Activated CD4-positive, alpha-beta T cell treated with anti-CD3 and anti-CD28 coated beads, Interleukin-2, amount 10 ng/mL, durations not matched to agents 7 days and 5 days (primary cell): ENCODE results near the gene PSMG4. TPM values are rescaled to one million over a fixed set of nuclear protein-coding genes. Genes with fewer than 3 reads are reported as not detected.

Source experiments
- CTCF ChIA-PET: fragments of 350-600 bp; sonication (Branson Sonifier 250); formaldehyde crosslinking; loops from one replicate; lab custom pipeline; 2021; ENCODE audit warnings: antibody characterized with exemption; lab: Charles Lee
- POLR2A ChIA-PET: fragments of 350-600 bp; sonication (Branson Sonifier 250); formaldehyde crosslinking; loops from one replicate; lab custom pipeline; 2021; ENCODE audit warnings: antibody characterized with exemption; lab: Charles Lee
- DNase-seq: peaks from one replicate; pipeline ENCODE4 v3.0.0-alpha.2; 2020
- H3K27ac Mint-ChIP-seq: one replicate; pipeline ENCODE4 v1.8.0; 2021; ENCODE audit warnings: mild to moderate bottlenecking, moderate library complexity, mixed read lengths
- H3K27me3 Mint-ChIP-seq: one replicate; pipeline ENCODE4 v1.8.0; 2021; ENCODE audit warnings: mixed read lengths
- H3K36me3 Mint-ChIP-seq: one replicate; pipeline ENCODE4 v1.8.0; 2021; ENCODE audit warnings: low read depth, mixed read lengths
- H3K4me1 Mint-ChIP-seq: one replicate; pipeline ENCODE4 v1.8.0; 2021; ENCODE audit warnings: mixed read lengths
- H3K4me3 Mint-ChIP-seq: one replicate; pipeline ENCODE4 v1.8.0; 2021; ENCODE audit warnings: mild to moderate bottlenecking, moderate library complexity, mixed read lengths
- H3K9me3 Mint-ChIP-seq: one replicate; pipeline ENCODE4 v1.8.0; 2021; ENCODE audit warnings: mixed read lengths
- total RNA-seq, 2 experiments: library from RNA; stranded (reverse); gene quantifications; one replicate each; pipeline ENCODE4 v1.2.3, GENCODE V29; 2021

The PSMG4 gene
- total RNA-seq, 2 experiments from 2014 or later: 21.5 to 24.7 TPM

DNA sequence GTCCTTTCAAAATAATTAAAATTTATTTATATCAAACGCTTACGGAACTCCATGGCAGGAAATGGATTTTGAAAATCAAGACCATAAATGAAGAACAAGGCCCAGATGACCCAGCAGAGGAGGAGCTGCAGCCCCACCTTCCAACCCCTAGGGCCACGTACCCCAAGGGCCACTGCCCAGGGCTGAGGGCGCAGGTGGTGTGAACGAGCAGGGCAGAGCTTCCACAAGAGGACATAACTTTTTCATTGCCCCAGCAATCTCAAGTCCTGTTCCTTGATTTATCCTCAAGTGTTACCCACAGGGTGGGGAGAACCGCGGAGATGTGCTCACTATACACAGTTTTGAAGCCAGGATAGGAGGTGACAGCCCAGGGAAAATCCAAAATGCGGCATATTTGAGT, 42.8 kb downstream of the PSMG4 start:
- POLR2A ChIA-PET: no interaction called here
- no peak overlapping the region for H3K4me3 Mint-ChIP-seq
- H3K36me3 Mint-ChIP-seq: no peaks in the 10 kb centered on the region
- no peaks in the 10 kb centered on the region for H3K4me1 Mint-ChIP-seq
- H3K9me3 Mint-ChIP-seq: peaks cover 3% of the 10 kb centered on the region
- no peak for DNase-seq
- no peak overlapping the region for H3K27ac Mint-ChIP-seq
- H3K27me3 Mint-ChIP-seq: peaks cover 3% of the 10 kb centered on the region
- CTCF ChIA-PET: no interaction called here

DNA sequence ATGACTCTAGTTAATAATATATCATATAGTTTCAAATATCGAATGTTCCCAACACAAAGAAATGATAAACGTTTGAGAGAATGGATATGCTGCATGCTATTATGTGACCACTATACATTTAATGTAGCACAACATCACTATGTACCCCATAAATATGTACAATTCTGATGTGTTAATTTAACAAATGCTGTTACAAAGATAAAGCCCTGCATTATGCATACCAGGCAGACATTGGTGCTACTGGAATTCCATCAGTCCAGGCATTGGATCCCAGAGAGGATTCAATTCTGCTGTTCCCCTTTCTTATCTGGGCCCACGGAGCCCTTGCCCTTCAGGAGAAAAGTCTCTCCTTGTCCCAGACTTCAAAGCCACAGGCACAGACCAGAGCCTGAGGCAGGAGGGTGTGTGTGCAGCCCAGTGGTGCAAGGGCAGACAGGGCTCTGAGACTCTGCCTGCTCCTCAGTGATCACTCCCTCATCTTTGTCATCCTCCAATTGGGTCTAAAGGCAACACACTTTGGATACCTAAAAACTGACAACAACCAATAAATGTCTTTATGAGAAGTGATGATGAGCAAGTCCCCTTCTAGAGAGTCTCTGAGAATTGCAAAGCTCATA, 45.2 kb downstream of the PSMG4 start:
- ChIA-PET POLR2A (no interaction called here), CTCF (no interaction called here)
- no peaks in the 10 kb centered on the region for H3K4me1 Mint-ChIP-seq
- DNase-seq: no peak
- no peak overlapping the region for H3K27ac Mint-ChIP-seq
- no peaks in the 10 kb centered on the region for H3K36me3 Mint-ChIP-seq
- H3K27me3 Mint-ChIP-seq: peaks cover 3% of the 10 kb centered on the region
- H3K4me3 Mint-ChIP-seq: no peak overlapping the region
- peaks cover 3% of the 10 kb centered on the region for H3K9me3 Mint-ChIP-seq

DNA sequence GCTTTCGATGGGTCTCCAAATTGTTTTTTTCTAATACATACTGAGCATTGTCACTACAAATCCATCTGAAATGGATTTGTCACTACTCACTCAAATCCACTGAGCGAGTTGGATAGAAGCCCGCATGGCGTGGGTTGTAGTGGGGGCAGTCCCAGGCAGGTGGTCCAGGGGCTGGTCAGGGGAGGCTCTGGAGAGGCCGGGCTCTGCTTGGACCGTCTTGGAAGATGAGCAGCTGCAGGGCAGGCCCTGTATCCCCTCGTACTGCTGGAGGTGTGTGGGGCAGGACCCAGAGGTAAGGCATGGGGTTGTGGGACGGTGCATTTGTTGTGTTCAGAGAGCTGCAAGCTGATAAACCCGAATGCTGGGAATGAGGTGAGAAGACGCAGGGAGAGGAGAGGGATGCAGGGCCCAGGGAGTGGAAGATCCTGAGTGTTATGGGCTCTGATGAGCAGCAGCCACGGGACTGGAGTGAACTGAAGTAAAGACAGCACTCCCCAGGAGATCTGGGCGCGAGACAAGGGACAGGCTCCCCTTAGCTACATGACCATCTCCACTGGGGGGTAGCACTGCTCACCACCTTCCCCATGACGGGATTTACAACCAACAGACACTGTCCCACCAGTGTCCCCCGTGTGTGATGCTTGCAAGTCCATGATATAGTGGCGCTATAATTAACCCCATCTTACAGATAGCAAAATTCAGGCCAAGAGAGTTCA, 45.9 kb downstream of the PSMG4 start:
- Mint-ChIP-seq H3K4me3 (no peak overlapping the region), H3K4me1 (no peaks in the 10 kb centered on the region), H3K36me3 (no peaks in the 10 kb centered on the region), H3K27me3 (peaks cover 3% of the 10 kb centered on the region), H3K9me3 (peaks cover 3% of the 10 kb centered on the region), H3K27ac (no peak overlapping the region)
- no peak for DNase-seq
- POLR2A ChIA-PET: no interaction called here
- CTCF ChIA-PET: interaction anchor here (0.6 kb wide), 1 partner anchor 39 kb away, joined by 3 read pairs; no protein-coding TSS in a partner anchor

DNA sequence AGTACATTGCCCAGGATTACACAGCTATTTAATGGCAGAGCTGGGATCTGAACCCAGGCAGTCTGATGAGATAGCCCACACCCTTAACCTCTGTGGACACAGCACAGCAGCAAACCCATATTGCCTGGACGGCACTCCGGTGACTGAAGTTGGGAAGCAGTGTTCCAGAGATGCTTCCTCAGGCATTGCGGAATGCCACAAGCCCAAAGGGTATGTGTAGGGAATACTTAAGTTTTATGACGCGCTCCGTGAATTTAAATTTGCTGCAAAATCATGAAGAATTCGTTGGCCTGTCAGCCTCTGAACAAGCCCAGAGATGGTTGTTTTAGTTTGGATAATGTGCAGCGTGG, 46.4 kb downstream of the PSMG4 start:
- Mint-ChIP-seq H3K27me3 (peaks cover 3% of the 10 kb centered on the region), H3K4me1 (no peaks in the 10 kb centered on the region), H3K4me3 (no peak overlapping the region), H3K27ac (no peak overlapping the region), H3K36me3 (no peaks in the 10 kb centered on the region), H3K9me3 (peaks cover 3% of the 10 kb centered on the region)
- POLR2A ChIA-PET: no interaction called here
- CTCF ChIA-PET: interaction anchor here (0.6 to 1.2 kb wide), 2 partner anchors 9 to 39 kb away, joined by 3 read pairs; no protein-coding TSS in a partner anchor
- no peak for DNase-seq

DNA sequence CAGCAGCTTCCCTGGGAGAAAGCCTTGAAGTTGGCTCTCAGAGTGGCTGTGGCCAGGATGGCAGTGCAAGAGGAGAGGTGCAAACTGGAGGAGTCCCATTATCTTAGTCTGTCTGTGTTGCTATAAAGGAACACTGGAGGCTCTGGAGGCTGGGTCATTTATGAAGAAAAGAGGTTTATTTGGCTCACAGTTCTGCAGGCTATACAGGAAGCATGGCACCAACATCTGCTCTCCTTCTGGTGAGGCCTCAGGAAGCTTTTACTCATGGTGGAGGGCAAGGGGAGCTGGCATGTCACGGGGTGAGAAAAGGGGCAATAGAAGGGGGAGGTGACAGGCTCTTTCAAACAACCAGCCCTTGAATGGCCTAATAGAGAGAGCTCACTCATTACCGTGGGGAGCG, 47.1 kb downstream of the PSMG4 start:
- no peak for DNase-seq
- no peak overlapping the region for H3K4me3 Mint-ChIP-seq
- H3K27ac Mint-ChIP-seq: no peak overlapping the region
- H3K9me3 Mint-ChIP-seq: peaks cover 3% of the 10 kb centered on the region
- H3K4me1 Mint-ChIP-seq: no peaks in the 10 kb centered on the region
- POLR2A ChIA-PET: no interaction called here
- CTCF ChIA-PET: interaction anchor here (1.2 kb wide), 1 partner anchor 10 kb away, joined by 3 read pairs; no protein-coding TSS in a partner anchor
- peaks cover 3% of the 10 kb centered on the region for H3K27me3 Mint-ChIP-seq
- no peaks in the 10 kb centered on the region for H3K36me3 Mint-ChIP-seq

DNA sequence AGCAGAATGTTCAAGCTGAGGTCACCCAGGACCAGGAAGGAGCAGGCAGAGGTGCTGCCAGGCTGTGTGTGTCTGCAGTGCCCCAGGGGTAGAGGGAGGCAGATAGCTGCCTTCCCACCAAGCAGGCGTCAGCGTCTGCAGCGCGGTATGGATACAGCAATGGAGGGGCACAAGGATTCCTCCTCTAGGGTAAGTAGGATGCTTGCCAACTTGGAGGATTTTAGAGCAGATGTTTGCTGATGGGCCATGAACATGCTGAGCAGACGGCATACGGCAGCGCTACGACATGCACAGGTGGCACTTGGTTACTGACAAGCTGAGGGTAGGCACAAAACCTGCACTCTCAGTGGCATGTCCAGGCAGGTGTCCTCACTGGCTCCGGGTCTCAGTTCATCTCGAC, 48.1 kb downstream of the PSMG4 start:
- CTCF ChIA-PET: no interaction called here
- Mint-ChIP-seq H3K9me3 (peaks cover 3% of the 10 kb centered on the region), H3K4me1 (no peaks in the 10 kb centered on the region), H3K27ac (no peak overlapping the region), H3K27me3 (peaks cover 3% of the 10 kb centered on the region), H3K4me3 (no peak overlapping the region), H3K36me3 (no peaks in the 10 kb centered on the region)
- DNase-seq: no peak
- POLR2A ChIA-PET: no interaction called here

DNA sequence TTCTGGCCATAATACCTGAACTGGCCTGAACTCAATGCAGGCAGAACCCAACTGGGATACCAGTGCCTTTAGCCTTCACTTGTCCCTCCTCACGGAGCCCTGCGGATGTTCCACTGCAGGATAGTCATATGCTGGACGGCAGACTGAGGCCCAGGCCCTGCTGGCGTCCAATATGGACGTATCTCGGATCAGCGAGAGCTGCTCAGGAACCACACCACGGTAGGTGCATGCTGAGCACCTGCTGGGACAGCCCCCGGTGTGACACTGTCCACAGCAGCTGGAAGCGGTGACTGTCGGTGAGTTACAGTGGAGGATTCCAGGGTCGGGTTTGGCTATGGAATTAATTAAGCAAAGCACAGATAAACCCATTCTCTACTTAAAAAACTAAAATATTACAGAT, 48.7 kb downstream of the PSMG4 start:
- ChIA-PET CTCF (no interaction called here), POLR2A (no interaction called here)
- Mint-ChIP-seq H3K4me3 (no peak overlapping the region), H3K27ac (no peak overlapping the region), H3K27me3 (peaks cover 3% of the 10 kb centered on the region), H3K4me1 (no peaks in the 10 kb centered on the region), H3K9me3 (peaks cover 3% of the 10 kb centered on the region), H3K36me3 (no peaks in the 10 kb centered on the region)
- no peak for DNase-seq

DNA sequence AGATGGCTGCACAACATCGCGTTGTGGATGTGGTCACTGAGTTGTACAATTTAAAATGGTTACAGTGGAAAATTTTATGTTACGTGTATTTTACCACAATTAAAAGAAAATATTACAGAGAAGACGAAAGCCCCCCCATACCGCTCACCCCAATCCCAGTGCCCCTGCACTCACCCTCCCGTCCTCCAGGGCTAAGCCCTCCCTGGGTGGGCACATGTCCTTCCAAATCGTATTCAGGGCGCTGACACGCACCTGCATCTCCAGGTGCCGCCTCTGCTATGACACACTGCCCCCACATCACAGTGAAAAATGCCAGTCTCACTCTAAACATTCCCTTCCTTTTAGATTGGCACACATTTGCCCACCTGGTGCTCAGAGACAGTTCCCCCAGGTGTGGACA, 49.4 kb downstream of the PSMG4 start:
- no peak for DNase-seq
- no peaks in the 10 kb centered on the region for H3K36me3 Mint-ChIP-seq
- H3K27me3 Mint-ChIP-seq: peaks cover 3% of the 10 kb centered on the region
- no peaks in the 10 kb centered on the region for H3K4me1 Mint-ChIP-seq
- peaks cover 3% of the 10 kb centered on the region for H3K9me3 Mint-ChIP-seq
- ChIA-PET CTCF (no interaction called here), POLR2A (no interaction called here)
- H3K27ac Mint-ChIP-seq: no peak overlapping the region
- H3K4me3 Mint-ChIP-seq: no peak overlapping the region

DNA sequence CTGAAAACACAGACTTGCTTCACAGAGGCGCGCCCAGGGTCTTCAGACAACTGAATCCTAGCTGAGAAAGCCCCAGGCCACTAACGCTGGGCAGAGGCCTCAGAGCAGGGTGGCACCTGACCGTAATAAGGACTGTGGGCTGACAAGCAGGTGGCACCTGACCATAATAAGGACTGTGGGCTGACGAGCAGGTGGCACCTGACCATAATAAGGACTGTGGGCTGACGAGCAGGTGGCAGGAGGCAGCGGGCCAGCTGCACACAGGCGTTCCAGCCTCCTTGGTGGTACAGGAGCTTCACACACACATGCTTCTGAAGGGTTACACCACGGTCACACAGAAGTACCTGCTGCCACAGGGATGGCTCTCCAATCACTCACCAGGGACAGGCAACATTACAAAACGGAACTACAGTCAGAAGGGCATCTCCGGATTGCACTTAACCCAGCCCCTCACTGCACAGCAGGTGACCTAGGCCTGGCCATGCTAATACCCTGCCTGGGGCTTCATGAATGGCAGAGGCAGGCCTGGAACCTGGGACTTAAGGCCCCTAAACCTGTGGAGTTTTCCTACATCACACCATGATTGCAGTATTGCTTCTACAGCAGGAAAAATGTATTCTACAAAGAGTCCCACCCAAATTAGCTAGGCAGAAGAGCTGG, 50.8 kb downstream of the PSMG4 start:
- Mint-ChIP-seq H3K4me1 (no peaks in the 10 kb centered on the region), H3K4me3 (no peak overlapping the region), H3K36me3 (no peaks in the 10 kb centered on the region), H3K9me3 (peaks cover 3% of the 10 kb centered on the region), H3K27me3 (no peaks in the 10 kb centered on the region), H3K27ac (no peak overlapping the region)
- CTCF ChIA-PET: no interaction called here
- POLR2A ChIA-PET: no interaction called here
- no peak for DNase-seq

DNA sequence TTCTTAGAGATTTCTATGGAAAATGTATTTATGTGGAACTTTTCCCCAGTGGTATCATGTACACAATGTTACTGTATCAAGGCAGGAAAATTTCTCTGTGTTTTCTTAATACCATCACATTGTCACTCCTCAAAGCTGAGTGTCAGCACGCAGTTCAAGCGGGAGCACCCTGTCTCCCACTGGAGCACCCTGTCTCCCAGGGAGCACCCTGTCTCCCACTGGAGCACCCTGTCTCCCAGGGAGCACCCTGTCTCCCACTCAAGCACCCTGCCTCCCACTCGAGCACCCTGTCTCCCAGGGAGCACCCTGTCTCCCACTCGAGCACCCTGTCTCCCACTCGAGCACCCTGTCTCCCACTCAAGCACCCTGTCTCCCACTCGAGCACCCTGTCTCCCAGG, 51.3 kb downstream of the PSMG4 start:
- no peaks in the 10 kb centered on the region for H3K27me3 Mint-ChIP-seq

DNA sequence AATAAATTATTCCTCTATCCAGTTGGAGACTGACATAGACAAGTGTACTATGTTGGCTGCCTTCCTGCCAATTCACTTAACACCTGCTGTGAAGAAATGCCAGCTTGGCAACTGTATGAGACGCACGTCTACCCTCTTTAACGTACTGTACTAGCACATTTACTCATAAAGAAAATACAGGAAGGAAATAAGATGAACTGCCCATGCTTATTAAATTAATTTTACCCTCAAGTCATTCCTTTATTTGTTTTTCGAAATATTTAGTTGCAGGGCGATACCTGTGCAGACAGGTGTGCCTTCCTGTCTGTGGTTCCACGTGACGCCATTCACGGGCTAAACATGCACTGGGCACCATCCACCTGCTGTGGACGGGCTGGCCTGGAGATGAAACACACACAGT, 52.0 kb downstream of the PSMG4 start:
- Mint-ChIP-seq H3K27ac (no peak overlapping the region), H3K36me3 (no peaks in the 10 kb centered on the region), H3K4me1 (no peaks in the 10 kb centered on the region), H3K4me3 (no peak overlapping the region), H3K27me3 (no peaks in the 10 kb centered on the region), H3K9me3 (peaks cover under 1% of the 10 kb centered on the region)
- no peak for DNase-seq
- ChIA-PET POLR2A (no interaction called here), CTCF (no interaction called here)

More for the DNA sequence above, 51.3 kb downstream of the PSMG4 start:
- Mint-ChIP-seq H3K27ac (no peak overlapping the region), H3K4me1 (no peaks in the 10 kb centered on the region), H3K4me3 (no peak overlapping the region), H3K9me3 (peaks cover 3% of the 10 kb centered on the region), H3K36me3 (no peaks in the 10 kb centered on the region)
- DNase-seq: no peak
- ChIA-PET POLR2A (no interaction called here), CTCF (no interaction called here)

DNA sequence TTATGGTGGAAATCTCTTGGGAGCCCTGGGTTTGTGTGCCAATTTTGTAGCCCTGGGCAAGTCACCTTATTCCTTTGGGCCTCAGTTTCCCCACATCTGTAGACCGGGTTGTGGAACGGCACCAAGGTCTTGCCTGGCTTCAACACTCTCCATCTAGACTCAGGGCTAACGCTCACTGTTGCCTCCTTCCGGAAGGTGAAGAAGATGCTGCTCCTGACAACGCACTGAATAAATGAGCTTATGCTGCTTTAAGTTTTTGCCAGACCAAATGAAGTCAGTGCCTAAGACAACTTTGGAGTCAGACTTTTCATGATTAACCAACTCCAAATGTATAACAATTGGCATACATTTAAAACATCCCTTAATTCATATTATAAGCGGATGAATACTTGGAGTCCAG, 53.1 kb downstream of the PSMG4 start:
- no peaks in the 10 kb centered on the region for H3K36me3 Mint-ChIP-seq
- no peaks in the 10 kb centered on the region for H3K4me1 Mint-ChIP-seq
- no peak overlapping the region for H3K4me3 Mint-ChIP-seq
- no peaks in the 10 kb centered on the region for H3K9me3 Mint-ChIP-seq
- CTCF ChIA-PET: no interaction called here
- no peak overlapping the region for H3K27ac Mint-ChIP-seq
- H3K27me3 Mint-ChIP-seq: no peaks in the 10 kb centered on the region
- no peak for DNase-seq
- POLR2A ChIA-PET: no interaction called here

DNA sequence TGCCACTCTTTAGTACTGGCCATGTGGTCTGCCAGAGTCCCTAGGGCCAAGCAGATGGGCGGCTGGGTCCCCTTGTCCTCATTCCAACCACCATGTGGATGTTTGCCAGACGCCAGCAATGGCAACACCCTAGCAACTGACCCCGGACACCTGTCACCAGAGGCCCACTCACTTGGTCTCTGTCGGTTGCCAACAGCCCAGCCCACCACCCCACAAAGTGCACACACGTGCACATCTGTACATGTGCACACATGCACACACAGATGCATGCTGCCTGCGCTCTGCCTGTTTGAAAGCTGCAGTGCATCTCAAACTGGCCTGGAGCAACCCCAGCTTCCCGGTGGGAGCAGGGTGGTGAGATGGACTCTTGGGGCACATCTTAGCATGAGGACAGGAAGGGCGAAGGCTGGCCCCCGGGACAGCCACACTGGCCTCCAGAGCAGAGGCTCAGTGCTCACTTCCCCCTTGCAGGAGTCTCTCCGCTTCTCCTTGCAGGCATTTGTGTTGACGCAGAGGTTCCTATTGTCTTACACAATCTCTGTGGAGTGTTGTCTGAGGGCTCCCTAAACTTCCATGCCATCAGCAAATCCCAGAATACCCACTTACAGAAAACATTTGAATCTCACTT, 54.0 kb downstream of the PSMG4 start:
- Mint-ChIP-seq H3K27me3 (peaks cover 6% of the 10 kb centered on the region), H3K9me3 (no peaks in the 10 kb centered on the region), H3K27ac (no peak overlapping the region), H3K36me3 (no peaks in the 10 kb centered on the region), H3K4me1 (peaks cover 4% of the 10 kb centered on the region), H3K4me3 (no peak overlapping the region)
- ChIA-PET CTCF (no interaction called here), POLR2A (no interaction called here)
- DNase-seq: no peak
